Liver (tissue), 3 donors: Measurements from ENCODE around the gene PRDX6.

Source experiments
- CTCF ChIP-seq: fragments of 150-350 bp; IDR thresholded peaks from 2 replicates; pipeline ENCODE4 v1.5.1; 2017; ENCODE audit warnings: improper control_type of control experiment, low read depth, low read length; ENCODE audit not compliant: missing input control
- JUND ChIP-seq, 2 donors: IDR thresholded peaks; 2 replicates each; pipeline ENCODE4 v1.6.1; 2016; ENCODE audit warnings: antibody characterized with exemption in 2 of 2
- RXRA ChIP-seq, 2 donors: IDR thresholded peaks; 2 replicates each; pipeline ENCODE4 v1.6.1; 2017 to 2018; ENCODE audit warnings: antibody characterized with exemption in 2 of 2, mild to moderate bottlenecking in 1 of 2
- TAF1 ChIP-seq: conservative IDR thresholded peaks from 2 replicates; pipeline ENCODE4 v1.6.1; 2016; ENCODE audit warnings: antibody characterized with exemption, mild to moderate bottlenecking
- donor health status: healthy.
- donor health status: healthy.

- TF ChIP-seq CTCF: no peak
- no peak for TF ChIP-seq RXRA (IDR thresholded peaks at IDR 0.05)
- TF ChIP-seq TAF1: no peak
- TF ChIP-seq JUND (IDR thresholded peaks at IDR 0.05): no peak
These were observed 7.5 kb upstream of the PRDX6 start for GRCh38 chr1:173469656-173470055.
